HepG2 (cell line): ENCODE measurements around the gene SCAPER. TPM values are rescaled to one million over a fixed set of nuclear protein-coding genes. Genes with fewer than 3 reads are reported as not detected.

Source experiments
- ATAC-seq: fragments of 200-7000 bp; cut with Tn5 transposase; 3 replicates; pipeline ENCODE4 v1.9.1; 2020; ENCODE audit warnings: mild to moderate bottlenecking, moderate library complexity
- BruUV-seq: library from RNA; stranded (reverse); fragments of 400-500 nt; replicated peaks from 2 replicates; lab custom pipeline; 2021; lab: Mats Ljungman, UMichigan
- CTCF ChIA-PET: fragments of 300-600 bp; formaldehyde crosslinking; extraction: SDS; loops from one replicate; lab custom pipeline; 2021; ENCODE audit warnings: low total read pairs, inconsistent platforms, low intra/inter-chr PET ratio; lab: Yijun Ruan, JAX
- POLR2A ChIA-PET: fragments of 350-600 bp; sonication (Branson Sonifier 250); formaldehyde crosslinking; loops from one replicate; lab custom pipeline; 2020; ENCODE audit warnings: antibody characterized with exemption, inconsistent platforms; lab: Yijun Ruan, JAX
- DNase-seq: peaks from one replicate; pipeline ENCODE4 v3.0.0-alpha.2; 2015; ENCODE audit warnings: low spot score
- FAIRE-seq: peaks from 3 replicates; lab custom pipeline; 2011; peaks lifted over from hg19 to GRCh38; lab: Jason Lieb, UNC
- H2AFZ ChIP-seq: one replicate; pipeline ENCODE4 v1.6.1; 2011; ENCODE audit warnings: low read length, inconsistent platforms
- H3K27ac ChIP-seq: fragments of 300-600 bp; 3 replicates; pipeline ENCODE4 v1.8.0; 2011; ENCODE audit warnings: mixed run types, mild to moderate bottlenecking, mixed read lengths, low read length, inconsistent platforms; ENCODE audit not compliant: insufficient read depth; ENCODE audit errors: extremely low read length
- H3K27me3 ChIP-seq, 2 experiments: fragments of 200-600 bp in 1 of 2; 2 replicates in 1 of 2; 3 replicates in 1 of 2; pipeline versions ENCODE4 v1.6.0 to v1.8.0; 2011; ENCODE audit warnings: low read length in 2 of 2, mild to moderate bottlenecking in 2 of 2, moderate library complexity in 2 of 2, inconsistent platforms in 1 of 2; ENCODE audit not compliant: insufficient read depth in 2 of 2, control insufficient read depth in 1 of 2
- H3K36me3 ChIP-seq, 2 experiments: fragments of 200-600 bp in 1 of 2; replicated peaks in 1 of 2; 2 replicates in 1 of 2; 3 replicates in 1 of 2; pipeline versions ENCODE4 v1.5.1 to v1.8.0; 2011; ENCODE audit warnings: low read length in 2 of 2, inconsistent platforms in 1 of 2; ENCODE audit not compliant: insufficient read depth in 2 of 2, control insufficient read depth in 1 of 2
- H3K4me1 ChIP-seq: 2 replicates; pipeline ENCODE4 v1.5.1; 2012; ENCODE audit warnings: low read length, inconsistent platforms; ENCODE audit not compliant: insufficient read depth
- H3K4me2 ChIP-seq: 2 replicates; pipeline ENCODE4 v1.6.0; 2011; ENCODE audit warnings: low read depth, low read length, inconsistent platforms
- H3K4me3 ChIP-seq, 3 experiments: fragments of 200-600 bp in 1 of 3; sonication (generic), shearing (Covaris generic) in 1 of 3; replicated peaks in 1 of 3; 2 replicates each; pipeline ENCODE4 v1.5.1; 2011 to 2016; ENCODE audit warnings: low read length in 3 of 3, inconsistent platforms in 2 of 3, low read depth in 2 of 3, mild to moderate bottlenecking in 2 of 3, control low read depth in 1 of 3, mixed read lengths in 1 of 3; ENCODE audit not compliant: insufficient read depth in 1 of 3
- H3K79me2 ChIP-seq: one replicate; pipeline ENCODE4 v1.6.1; 2011; ENCODE audit warnings: low read length, inconsistent platforms; ENCODE audit not compliant: insufficient read depth
- H3K9ac ChIP-seq: 2 replicates; pipeline ENCODE4 v1.6.0; 2011; ENCODE audit warnings: mild to moderate bottlenecking, low read depth, low read length, inconsistent platforms; ENCODE audit not compliant: insufficient read depth
- H3K9me3 ChIP-seq: 2 replicates; pipeline ENCODE4 v1.5.1; 2012; ENCODE audit warnings: mild to moderate bottlenecking, low read length
- H4K20me1 ChIP-seq: 2 replicates; pipeline ENCODE4 v1.6.0; 2011; ENCODE audit warnings: inconsistent platforms, mild to moderate bottlenecking, low read length, moderate library complexity; ENCODE audit not compliant: insufficient read depth
- AGO2 ChIP-seq: fragments of 200-400 bp; formaldehyde crosslinking; optimal IDR thresholded peaks from 2 replicates; pipeline ENCODE3; 2017; ENCODE audit warnings: mild to moderate bottlenecking, low read depth, low read length, moderate library complexity
- CEBPG ChIP-seq: IDR thresholded peaks from 2 replicates; pipeline ENCODE4 v1.6.1; 2016
- ERF ChIP-seq: IDR thresholded peaks from 2 replicates; pipeline ENCODE4 v1.6.1; 2018; ENCODE audit warnings: missing biosample characterization, missing genetic modification reagents
- GABPB1 ChIP-seq: IDR thresholded peaks from 2 replicates; pipeline ENCODE4 v1.6.1; 2016; ENCODE audit warnings: mild to moderate bottlenecking, missing genetic modification reagents, moderate library complexity, missing compliant biosample characterization
- IRF1 ChIP-seq: sonication (generic); formaldehyde crosslinking; IDR thresholded peaks from 2 replicates; pipeline ENCODE4 v1.4.0; 2020; ENCODE audit warnings: low read depth, mild to moderate bottlenecking, missing genetic modification reagents
- KDM5A ChIP-seq: fragments of 200-600 bp; sonication (generic); IDR thresholded peaks from 2 replicates; pipeline ENCODE4 v1.7.0; 2018; ENCODE audit warnings: antibody characterized with exemption, mild to moderate bottlenecking, low read length, borderline replicate concordance
- KLF16 ChIP-seq, 2 experiments: sonication (generic) in 1 of 2; formaldehyde crosslinking in 1 of 2; IDR thresholded peaks; 2 replicates each; pipeline versions ENCODE4 v1.6.1 to v1.8.0; 2016 to 2023; ENCODE audit warnings: missing genetic modification reagents in 2 of 2, missing compliant biosample characterization in 1 of 2
- MAZ ChIP-seq, 2 experiments: sonication (generic) in 1 of 2; formaldehyde crosslinking in 1 of 2; IDR thresholded peaks; 2 replicates each; pipeline versions ENCODE4 v1.5.0 to v1.6.1; 2012 to 2020; ENCODE audit warnings: low read depth in 2 of 2, mild to moderate bottlenecking in 2 of 2, borderline replicate concordance in 1 of 2, improper control_type of control experiment in 1 of 2, low read length in 1 of 2, missing genetic modification reagents in 1 of 2, moderate library complexity in 1 of 2
- MLLT10 ChIP-seq: sonication (generic); formaldehyde crosslinking; IDR thresholded peaks from 2 replicates; pipeline ENCODE4 v1.4.0; 2020; ENCODE audit warnings: missing genetic modification reagents
- NCOA1 ChIP-seq: sonication (generic); formaldehyde crosslinking; IDR thresholded peaks from 2 replicates; pipeline ENCODE4 v1.9.0; 2021; ENCODE audit warnings: missing genetic modification reagents
- PHF8 ChIP-seq: sonication (generic); formaldehyde crosslinking; IDR thresholded peaks from 2 replicates; pipeline ENCODE4 v1.5.0; 2020; ENCODE audit warnings: missing genetic modification reagents
- RBFOX2 ChIP-seq: fragments of 200-400 bp; formaldehyde crosslinking; IDR thresholded peaks from 2 replicates; pipeline ENCODE4 v1.6.1; 2017; ENCODE audit warnings: low read depth, mild to moderate bottlenecking, low read length
- REXO4 ChIP-seq: sonication (generic); formaldehyde crosslinking; IDR thresholded peaks from 2 replicates; pipeline ENCODE4 v1.8.0; 2022; ENCODE audit warnings: missing genetic modification reagents, mild to moderate bottlenecking, borderline replicate concordance
- SNRNP70 ChIP-seq: fragments of 200-400 bp; formaldehyde crosslinking; IDR thresholded peaks from 2 replicates; pipeline ENCODE4 v1.6.1; 2017; ENCODE audit warnings: mild to moderate bottlenecking, low read depth, low read length, moderate library complexity
- SRSF1 ChIP-seq: fragments of 200-400 bp; formaldehyde crosslinking; optimal IDR thresholded peaks from 2 replicates; pipeline ENCODE3; 2017; ENCODE audit warnings: mild to moderate bottlenecking, low read depth, low read length, moderate library complexity
- ZBED4 ChIP-seq: sonication (generic); formaldehyde crosslinking; IDR thresholded peaks from 2 replicates; pipeline ENCODE4 v1.4.0; 2020; ENCODE audit warnings: missing genetic modification reagents, borderline replicate concordance
- ZBTB25 ChIP-seq: IDR thresholded peaks from 2 replicates; pipeline ENCODE4 v1.6.1; 2018; ENCODE audit warnings: missing genetic modification reagents
- ZNF256 ChIP-seq: sonication (generic); formaldehyde crosslinking; conservative IDR thresholded peaks from 2 replicates; pipeline ENCODE4 v1.4.0; 2020; ENCODE audit warnings: missing genetic modification reagents
- ZNF556 ChIP-seq: sonication (generic); formaldehyde crosslinking; IDR thresholded peaks from 2 replicates; pipeline ENCODE4 v1.4.0; 2020; ENCODE audit warnings: mild to moderate bottlenecking, missing genetic modification reagents, borderline replicate concordance
- ZNF740 ChIP-seq: sonication (generic); formaldehyde crosslinking; IDR thresholded peaks from 2 replicates; pipeline ENCODE4 v1.4.0; 2020; ENCODE audit warnings: missing genetic modification reagents
- WGBS: methylation state at CpG from one replicate; pipeline ENCODE4 v1.1.6; 2017; ENCODE audit warnings: low lambda C conversion rate; 5-methylcytosine and 5-hydroxymethylcytosine counted together
- in situ Hi-C: cut with HindIII; loops from 2 replicates; pipeline ENCODE4 v1.10.0; 2017; ENCODE audit warnings: low pct_unique_long_range_greater_than_20kb; ENCODE audit not compliant: extremely low pct_ligation_motif_present
- intact Hi-C: fragments of 100-400 bp; cut with micrococcal nuclease; formaldehyde crosslinking; loops from one replicate; pipeline ENCODE4 v1.10.0; 2022; ENCODE audit not compliant: unreplicated experiment
- polyA plus RNA-seq, 8 experiments: library from polyadenylated mRNA; depleted of rRNA in 3 of 8; stranded (reverse) in 7 of 8; unstranded in 1 of 8; fragments of >200 nt; fragmentation: Illumina TruSeq in 4 of 8; extraction: Trizol in 4 of 8; gene quantifications; 2 replicates each; pipeline versions ENCODE4 v1.2.1 to v1.2.3, GENCODE V29; 2011 to 2016; ENCODE audit warnings: low read depth in 4 of 8, missing spikeins in 1 of 8, mixed read lengths in 1 of 8; ENCODE audit not compliant: insufficient read depth in 1 of 8
- total RNA-seq, 5 experiments: library from RNA; depleted of rRNA; stranded (reverse); fragments of >200 nt; fragmentation: Illumina TruSeq; extraction: Trizol; gene quantifications; 2 replicates each; pipeline ENCODE4 v1.2.3, GENCODE V29; 2016; ENCODE audit warnings: low read depth in 1 of 5

SCAPER gene
- total and polyA plus RNA-seq, 2 of the 13 experiments (the other 11 are each of a cell fraction or from before 2014, with no cell fraction given), result 4.3 to 10.5 TPM

GRCh38 chr15:76823890-76824289 lies 81.2 kb downstream of the SCAPER start (continued):
- no peak for TF ChIP-seq SRSF1
- TF ChIP-seq REXO4 (CRISPR knock-in tag), result no peak
- TF ChIP-seq ZNF556 (CRISPR knock-in tag), result no peak
- no peak for TF ChIP-seq MLLT10 (CRISPR knock-in tag)
- TF ChIP-seq AGO2, result no peak
- TF ChIP-seq KLF16 (CRISPR knock-in tag; IDR thresholded peaks at IDR 0.05), result no peak
- TF ChIP-seq CEBPG (CRISPR knock-in tag), result no peak
- TF ChIP-seq ZBTB25, result no peak
- TF ChIP-seq MAZ (IDR thresholded peaks at IDR 0.05; ENCODE audit: borderline replicate concordance, low read depth, low read length), result no peak
- no peak for TF ChIP-seq MAZ (CRISPR knock-in tag; IDR thresholded peaks at IDR 0.05; ENCODE audit: low read depth)
- TF ChIP-seq ZNF256 (CRISPR knock-in tag), result no peak
- TF ChIP-seq RBFOX2, result no peak
- TF ChIP-seq IRF1 (CRISPR knock-in tag), result no peak

- Histone ChIP-seq H3K27ac (no peak overlapping the region), H3K79me2 (no peaks in the 10 kb centered on the region), H3K4me1 (no peaks in the 10 kb centered on the region), H4K20me1 (no peaks in the 10 kb centered on the region), H3K9ac (no peak overlapping the region), H3K9me3 (no peaks in the 10 kb centered on the region), H2AFZ (no peak overlapping the region), H3K4me3 (no peak overlapping the region), H3K36me3 (no peaks in the 10 kb centered on the region), H3K4me2 (no peak overlapping the region), H3K27me3 (no peaks in the 10 kb centered on the region)
- 95% methylated on average over 2 of the region's 2 CpGs for WGBS
- intact Hi-C loops (no loop called here), in situ Hi-C loops (no loop called here)
- no peak for FAIRE-seq
- ChIA-PET CTCF (no interaction called here), POLR2A (no interaction called here)
- no TSS peak for BruUV-seq
- no peak for DNase-seq
- no peak for ATAC-seq
- no peak for TF ChIP-seq ERF (CRISPR knock-in tag)
- TF ChIP-seq GABPB1 (CRISPR knock-in tag), result no peak
- TF ChIP-seq ZBED4 (CRISPR knock-in tag), result no peak
- TF ChIP-seq ZNF740 (CRISPR knock-in tag), result no peak
- no peak for TF ChIP-seq PHF8 (CRISPR knock-in tag)
- TF ChIP-seq SNRNP70, result no peak
- TF ChIP-seq NCOA1, result no peak
- no peak for TF ChIP-seq KDM5A
Observed at GRCh38 chr15:76823303-76823702, 81.8 kb downstream of the SCAPER start.
